Suprapubic skin (tissue), 4 donors: ENCODE data around the gene TRIM31. TPM values are rescaled to one million over a fixed set of nuclear protein-coding genes. Genes with fewer than 3 reads are reported as not detected.

Source experiments
- DNase-seq, 2 donors: peaks; one replicate each; pipeline ENCODE4 v3.0.0-alpha.2; 2019; ENCODE audit warnings: low spot score in 2 of 2
- H3K27ac ChIP-seq: fragments of 200-600 bp; sonication (generic); one replicate; pipeline ENCODE4 v1.5.1; 2019
- H3K27me3 ChIP-seq: fragments of 200-600 bp; sonication (generic); one replicate; pipeline ENCODE4 v1.5.1; 2019
- H3K36me3 ChIP-seq: fragments of 200-600 bp; sonication (generic); one replicate; pipeline ENCODE4 v1.5.1; 2019
- H3K4me1 ChIP-seq: fragments of 200-600 bp; sonication (generic); one replicate; pipeline ENCODE4 v1.5.1; 2019
- H3K4me3 ChIP-seq: fragments of 200-600 bp; sonication (generic); one replicate; pipeline ENCODE4 v1.5.1; 2019; ENCODE audit warnings: mild to moderate bottlenecking
- H3K9me3 ChIP-seq: fragments of 200-600 bp; sonication (generic); one replicate; pipeline ENCODE4 v1.5.1; 2019
- EP300 ChIP-seq: sonication (generic); formaldehyde crosslinking; IDR thresholded peaks from one replicate; pipeline ENCODE4 v1.6.1; 2017; ENCODE audit warnings: antibody characterized with exemption
- POLR2A ChIP-seq, 2 donors: fragments of 450-650 bp; IDR thresholded peaks; one replicate each; pipeline ENCODE4 v1.6.1; 2017; ENCODE audit warnings: antibody characterized with exemption in 2 of 2, mild to moderate bottlenecking in 2 of 2, moderate library complexity in 2 of 2
- POLR2AphosphoS5 ChIP-seq, 3 donors: sonication (generic); formaldehyde crosslinking; IDR thresholded peaks; one replicate each; pipeline ENCODE4 v1.6.1; 2017; ENCODE audit warnings: antibody characterized with exemption in 3 of 3
- WGBS: methylation state at CpG from one replicate; pipeline ENCODE4 v1.1.5; 2018; 5-methylcytosine and 5-hydroxymethylcytosine counted together
- total RNA-seq, 4 donors: library from RNA; depleted of rRNA; stranded (reverse); fragments of >200 nt; gene quantifications; one replicate each; pipeline ENCODE4 v1.1.0, GENCODE V29; 2016
- TF ChIP-seq, protein P1 (sequence below), 2 donors: fragments of 200-600 bp in 1 of 2; fragments of 450-650 bp in 1 of 2; sonication (generic) in 1 of 2; IDR thresholded peaks; one replicate each; pipeline ENCODE4 v1.5.1; 2016 to 2019; ENCODE audit warnings: antibody characterized with exemption in 2 of 2, mild to moderate bottlenecking in 1 of 2, moderate library complexity in 1 of 2

TRIM31 gene
- total RNA-seq, 4 donors from 2014 or later, result 0.57 TPM; not detected in 3

DNA sequence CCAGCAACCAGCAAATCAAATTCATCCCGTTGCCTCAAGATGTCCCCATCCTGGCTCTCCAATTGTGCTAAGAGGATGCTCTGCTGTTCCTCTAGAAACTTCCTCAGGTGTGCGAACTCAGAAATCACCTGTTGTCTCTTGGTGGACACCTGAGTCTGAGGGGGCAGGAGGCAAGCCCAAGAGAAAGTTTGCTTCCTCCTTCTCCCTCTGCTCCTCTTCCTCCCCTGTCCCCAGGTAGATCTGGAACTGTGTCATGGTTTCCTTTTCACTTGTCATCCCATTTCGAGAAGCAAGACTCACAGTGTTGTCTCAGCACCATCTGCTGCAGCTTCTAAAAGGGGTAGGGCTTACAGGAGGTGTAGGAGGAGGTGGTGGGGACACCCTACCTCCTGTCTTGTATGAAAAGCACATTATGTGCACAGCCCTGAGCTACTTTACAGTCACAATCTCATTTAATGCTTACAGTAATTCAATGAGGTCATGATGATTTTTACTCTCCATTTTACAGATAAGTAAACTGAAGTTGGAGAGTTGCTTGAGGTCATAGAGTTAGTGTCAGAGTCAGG lies 45.7 kb upstream of the TRIM31 start:
- no peaks in the 10 kb centered on the region for H3K36me3 ChIP-seq
- no peaks in the 10 kb centered on the region for H3K9me3 ChIP-seq
- H3K4me1 ChIP-seq, result peaks cover 8% of the 10 kb centered on the region
- H3K4me3 ChIP-seq, result no peak overlapping the region
- H3K27me3 ChIP-seq, result peaks cover 3% of the 10 kb centered on the region
- no peak for DNase-seq
- no peak overlapping the region for H3K27ac ChIP-seq
- TF ChIP-seq POLR2A (IDR thresholded peaks at IDR 0.05), result no peak
- TF ChIP-seq POLR2AphosphoS5 (IDR thresholded peaks at IDR 0.05), result no peak
- TF ChIP-seq, protein P1, sequence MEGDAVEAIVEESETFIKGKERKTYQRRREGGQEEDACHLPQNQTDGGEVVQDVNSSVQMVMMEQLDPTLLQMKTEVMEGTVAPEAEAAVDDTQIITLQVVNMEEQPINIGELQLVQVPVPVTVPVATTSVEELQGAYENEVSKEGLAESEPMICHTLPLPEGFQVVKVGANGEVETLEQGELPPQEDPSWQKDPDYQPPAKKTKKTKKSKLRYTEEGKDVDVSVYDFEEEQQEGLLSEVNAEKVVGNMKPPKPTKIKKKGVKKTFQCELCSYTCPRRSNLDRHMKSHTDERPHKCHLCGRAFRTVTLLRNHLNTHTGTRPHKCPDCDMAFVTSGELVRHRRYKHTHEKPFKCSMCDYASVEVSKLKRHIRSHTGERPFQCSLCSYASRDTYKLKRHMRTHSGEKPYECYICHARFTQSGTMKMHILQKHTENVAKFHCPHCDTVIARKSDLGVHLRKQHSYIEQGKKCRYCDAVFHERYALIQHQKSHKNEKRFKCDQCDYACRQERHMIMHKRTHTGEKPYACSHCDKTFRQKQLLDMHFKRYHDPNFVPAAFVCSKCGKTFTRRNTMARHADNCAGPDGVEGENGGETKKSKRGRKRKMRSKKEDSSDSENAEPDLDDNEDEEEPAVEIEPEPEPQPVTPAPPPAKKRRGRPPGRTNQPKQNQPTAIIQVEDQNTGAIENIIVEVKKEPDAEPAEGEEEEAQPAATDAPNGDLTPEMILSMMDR (IDR thresholded peaks at IDR 0.05), result no peak
- no peak for TF ChIP-seq EP300
- 70% methylated on average over 3 of the region's 3 CpGs for WGBS

- Histone ChIP-seq H3K4me1 (peaks cover 8% of the 10 kb centered on the region), H3K27me3 (peaks cover 3% of the 10 kb centered on the region), H3K27ac (no peak overlapping the region), H3K4me3 (no peak overlapping the region), H3K9me3 (no peaks in the 10 kb centered on the region), H3K36me3 (no peaks in the 10 kb centered on the region)
- no peak for DNase-seq
- WGBS, result 81% methylated on average over 2 of the region's 2 CpGs
- no peak for TF ChIP-seq POLR2AphosphoS5 (IDR thresholded peaks at IDR 0.05)
- no peak for TF ChIP-seq EP300
- TF ChIP-seq POLR2A (IDR thresholded peaks at IDR 0.05), result no peak
- TF ChIP-seq, protein P1 (IDR thresholded peaks at IDR 0.05), result no peak
Observed at GRCh38 chr6:30157999-30158398, 45.1 kb upstream of the TRIM31 start.

- TF ChIP-seq EP300 (no peak), POLR2A (IDR thresholded peaks at IDR 0.05) (no peak), POLR2AphosphoS5 (IDR thresholded peaks at IDR 0.05) (no peak)
- TF ChIP-seq, protein P1 (IDR thresholded peaks at IDR 0.05), result no peak
- Histone ChIP-seq H3K4me3 (no peak overlapping the region), H3K9me3 (no peaks in the 10 kb centered on the region), H3K27ac (no peak overlapping the region), H3K27me3 (peaks cover 3% of the 10 kb centered on the region), H3K36me3 (no peaks in the 10 kb centered on the region), H3K4me1 (peaks cover 8% of the 10 kb centered on the region)
- DNase-seq, result no peak
Observed at GRCh38 chr6:30157581-30157980, 44.7 kb upstream of the TRIM31 start.

- TF ChIP-seq, protein P1 (IDR thresholded peaks at IDR 0.05), result no peak
- TF ChIP-seq POLR2AphosphoS5 (IDR thresholded peaks at IDR 0.05), result no peak
- no peak for TF ChIP-seq POLR2A (IDR thresholded peaks at IDR 0.05)
- no peak for TF ChIP-seq EP300
- H3K4me3 ChIP-seq, result no peak overlapping the region
- DNase-seq, result no peak
- WGBS, result 87% methylated on average over 9 of the region's 9 CpGs
- no peaks in the 10 kb centered on the region for H3K36me3 ChIP-seq
- peaks cover 8% of the 10 kb centered on the region for H3K4me1 ChIP-seq
- H3K9me3 ChIP-seq, result no peaks in the 10 kb centered on the region
- H3K27me3 ChIP-seq, result peaks cover 3% of the 10 kb centered on the region
- H3K27ac ChIP-seq, result no peak overlapping the region
Observed at GRCh38 chr6:30156774-30157173, 43.9 kb upstream of the TRIM31 start.

DNA sequence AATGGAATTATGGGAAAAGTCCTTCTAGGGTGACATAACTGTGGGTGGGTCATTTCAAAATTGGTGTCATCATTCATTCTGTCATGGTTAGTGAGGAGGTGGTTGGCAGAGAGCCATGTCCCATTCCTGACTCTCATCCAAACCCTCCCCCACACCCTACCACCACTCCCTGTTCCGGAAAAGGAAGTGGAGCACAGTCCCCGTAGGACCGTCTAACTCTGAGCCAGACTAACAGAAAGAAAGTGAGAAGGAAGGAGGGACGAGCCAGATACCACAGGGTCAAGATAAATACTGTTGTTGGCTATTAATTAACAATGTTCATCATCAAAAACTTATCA lies 43.3 kb upstream of the TRIM31 start:
- Histone ChIP-seq H3K36me3 (no peaks in the 10 kb centered on the region), H3K27ac (no peak overlapping the region), H3K9me3 (no peaks in the 10 kb centered on the region), H3K4me1 (peaks cover 8% of the 10 kb centered on the region), H3K4me3 (no peak overlapping the region), H3K27me3 (peaks cover 3% of the 10 kb centered on the region)
- DNase-seq, result no peak
- WGBS, result 9% methylated on average over 4 of the region's 4 CpGs
- TF ChIP-seq EP300 (no peak), POLR2AphosphoS5 (IDR thresholded peaks at IDR 0.05) (no peak), POLR2A (IDR thresholded peaks at IDR 0.05) (no peak)
- TF ChIP-seq, protein P1 (IDR thresholded peaks at IDR 0.05), result no peak
